Sigmoid colon (tissue), 4 donors: Measurements from ENCODE around the gene MEGF11.

ENCODE experiments used
- CTCF ChIP-seq, 4 experiments: fragments of 450-650 bp in 3 of 4; fragments of 200-600 bp in 1 of 4; IDR thresholded peaks; one replicate each; pipeline ENCODE4 v1.5.1; 2016 to 2019; ENCODE audit warnings: antibody characterized with exemption in 4 of 4, mild to moderate bottlenecking in 3 of 4, moderate library complexity in 2 of 4
- EP300 ChIP-seq, 4 donors: sonication (generic); formaldehyde crosslinking; IDR thresholded peaks; one replicate each; pipeline ENCODE4 v1.6.1; 2017; ENCODE audit warnings: antibody characterized with exemption in 4 of 4
- POLR2A ChIP-seq, 2 donors: fragments of 450-650 bp; IDR thresholded peaks; one replicate each; pipeline ENCODE4 v1.6.1; 2016; ENCODE audit warnings: antibody characterized with exemption in 2 of 2, mild to moderate bottlenecking in 2 of 2, moderate library complexity in 2 of 2
- POLR2AphosphoS5 ChIP-seq, 4 donors: sonication (generic); formaldehyde crosslinking; IDR thresholded peaks; one replicate each; pipeline ENCODE4 v1.6.1; 2017; ENCODE audit warnings: antibody characterized with exemption in 4 of 4

- no peak for TF ChIP-seq CTCF (IDR thresholded peaks at IDR 0.05)
- TF ChIP-seq POLR2A (IDR thresholded peaks at IDR 0.05), result no peak
- no peak for TF ChIP-seq POLR2AphosphoS5 (IDR thresholded peaks at IDR 0.05)
- TF ChIP-seq EP300 (IDR thresholded peaks at IDR 0.05), result no peak
Observed at GRCh38 chr15:66096688-66097058, 156.9 kb downstream of the MEGF11 start.
